HG02870 (cell line): ENCODE results near the gene PPP6R1.

Experiments
- ATAC-seq: cut with Tn5 transposase; IDR thresholded peaks from one replicate; pipeline ENCODE4 v1.9.1; 2021; ENCODE audit warnings: mild to moderate bottlenecking, moderate library complexity; ENCODE audit not compliant: unreplicated experiment

Gene PPP6R1

DNA sequence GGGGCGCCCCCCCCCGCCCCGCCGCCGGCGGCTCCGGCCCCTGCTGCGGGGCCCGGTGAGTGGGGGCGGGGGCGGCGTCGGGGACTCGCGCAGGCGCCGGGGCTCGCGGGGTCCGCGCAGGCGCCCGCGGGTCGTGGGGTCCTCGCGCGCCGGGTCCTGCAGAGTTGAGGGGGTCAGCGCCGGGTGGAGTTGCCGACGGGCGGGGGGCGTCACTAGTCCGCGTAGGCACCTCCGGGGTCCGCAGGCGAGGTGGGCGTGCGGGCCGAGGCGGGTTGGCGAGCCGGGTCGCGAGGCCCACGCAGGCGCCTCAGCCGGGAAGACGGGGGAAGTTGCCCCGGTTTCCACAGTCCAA lies 365 bp downstream of the PPP6R1 start:
- peak; percentile 2 for ATAC-seq

DNA sequence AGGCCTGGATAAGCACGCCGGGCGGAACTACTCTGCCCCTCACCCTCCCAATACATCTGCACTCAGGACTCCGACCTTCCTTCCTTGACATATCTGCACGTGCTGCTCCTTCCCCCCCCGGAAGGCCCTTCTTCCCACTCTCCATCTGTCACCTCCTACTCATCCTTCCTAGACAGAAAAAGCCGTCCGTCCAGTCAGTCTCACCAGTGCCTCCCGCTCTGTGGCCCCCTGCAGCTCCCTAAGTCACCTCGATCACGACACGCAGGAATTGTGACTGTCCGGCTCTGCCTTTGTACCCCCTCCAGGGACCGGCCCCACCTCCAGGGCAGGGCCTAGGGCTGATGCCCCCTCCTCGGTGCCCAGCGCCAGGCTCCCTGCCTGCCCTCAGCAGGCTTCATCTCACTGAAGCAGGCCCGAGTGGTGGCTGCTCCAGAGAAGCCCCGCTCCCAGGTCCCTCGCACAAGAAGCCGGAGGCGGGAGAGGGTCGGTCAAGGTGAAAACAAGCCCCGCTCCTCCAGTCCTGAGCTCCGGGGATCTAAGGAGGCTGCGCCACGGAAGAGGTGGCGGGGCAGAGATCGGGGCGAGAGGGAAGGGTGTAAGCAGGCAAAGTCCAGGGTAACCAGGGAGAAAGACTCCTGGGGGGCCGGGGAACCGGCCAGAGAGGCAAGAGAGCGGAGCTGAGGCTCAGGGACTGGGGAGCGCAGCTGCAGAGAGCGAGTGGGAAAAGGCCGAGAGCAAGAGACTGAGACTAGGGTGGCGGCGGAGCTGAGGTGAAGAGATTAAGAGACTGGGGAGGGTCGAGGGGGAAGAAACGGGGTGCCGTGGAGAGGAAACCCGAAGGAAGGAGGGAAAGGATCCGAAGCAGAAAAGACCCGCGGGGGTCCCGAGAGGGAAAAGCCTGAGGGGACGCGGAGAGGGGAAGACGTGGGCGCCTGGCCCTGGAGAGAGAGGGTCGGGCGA lies 1.1 kb downstream of the PPP6R1 start:
- no peak for ATAC-seq

DNA sequence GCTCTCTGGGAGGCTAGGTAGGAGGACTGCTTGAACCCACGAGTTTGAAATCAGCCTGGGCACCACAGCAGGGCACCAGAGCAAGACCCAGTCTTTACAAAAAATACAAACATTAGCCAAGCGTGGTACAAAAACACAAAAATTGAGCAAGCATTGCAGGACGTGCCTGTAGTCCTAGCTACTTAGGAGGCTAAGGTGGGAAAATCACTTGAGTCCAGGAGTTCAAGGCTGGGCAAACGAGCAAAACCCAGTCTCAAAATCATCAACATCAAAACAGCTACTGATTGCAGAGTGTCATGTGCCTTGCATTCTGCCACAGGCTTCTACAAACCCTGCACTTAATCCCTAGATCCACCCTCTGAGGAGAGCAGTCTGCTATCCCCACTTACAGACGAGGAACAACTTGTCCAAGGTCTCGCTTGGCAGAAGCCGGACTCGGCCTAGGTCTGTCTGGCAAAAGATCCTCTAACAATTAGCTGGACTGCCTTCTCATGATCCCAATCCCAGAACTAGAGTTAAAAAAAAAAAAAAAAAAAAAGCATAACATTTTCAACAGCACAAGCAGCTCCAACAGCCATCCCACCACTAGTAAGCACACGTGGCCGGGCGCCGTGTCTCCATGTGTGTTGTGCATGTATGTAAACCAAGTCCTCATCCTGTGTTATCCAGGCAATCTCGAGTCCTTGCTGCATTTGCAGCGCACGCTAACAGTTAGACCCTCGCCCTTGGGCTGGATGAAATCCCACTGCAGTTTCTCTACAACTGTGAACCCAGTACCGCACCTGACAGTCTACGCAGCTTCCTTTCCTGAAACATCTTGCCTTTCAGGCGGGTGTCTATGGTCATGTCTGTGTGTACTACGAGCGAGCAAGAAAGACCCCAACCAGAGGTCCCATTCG lies 2.0 kb downstream of the PPP6R1 start:
- no peak for ATAC-seq

DNA sequence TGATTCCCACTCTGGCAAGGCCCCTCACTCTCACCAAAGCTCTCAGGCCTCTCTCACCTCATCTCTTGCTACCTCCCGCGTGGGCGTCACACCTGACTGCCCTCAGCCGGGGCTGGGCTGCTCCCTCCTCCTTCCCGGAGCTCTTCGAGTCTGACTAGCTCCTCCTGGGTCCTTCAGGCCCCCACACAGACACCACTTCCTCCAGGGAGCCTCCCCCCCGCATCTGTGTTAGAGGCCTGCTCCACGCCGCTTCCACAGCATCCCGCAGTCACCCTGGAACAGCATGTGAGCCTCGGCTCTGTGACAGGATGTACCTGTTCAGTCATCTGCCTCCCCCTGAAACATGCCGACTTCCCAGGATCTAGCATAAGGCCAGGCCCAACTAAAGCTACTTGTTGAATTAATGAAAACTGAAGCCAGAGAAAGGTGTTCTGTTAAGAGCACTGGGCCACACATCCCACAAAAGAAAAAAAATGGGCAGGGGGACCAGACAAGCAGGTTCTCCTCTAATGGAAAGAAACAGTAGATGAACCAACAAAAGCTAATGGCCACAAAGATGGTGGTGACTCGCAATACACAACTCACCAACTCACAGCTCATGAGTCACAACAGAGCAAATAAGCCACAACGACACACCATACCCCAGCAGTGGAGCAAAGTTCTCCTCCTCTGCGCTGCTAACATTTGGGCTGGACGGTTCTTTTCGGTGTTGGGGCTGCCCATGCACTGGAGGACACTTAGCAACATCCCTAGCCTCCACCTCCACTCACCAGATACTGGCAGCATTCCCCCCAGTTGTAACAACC lies 3.0 kb downstream of the PPP6R1 start:
- no peak for ATAC-seq

GRCh38 chr19:55254625-55254977 lies 4.2 kb downstream of the PPP6R1 start:
- ATAC-seq = no peak

GRCh38 chr19:55253842-55254624 lies 4.8 kb downstream of the PPP6R1 start:
- peak; percentile 28 for ATAC-seq

DNA sequence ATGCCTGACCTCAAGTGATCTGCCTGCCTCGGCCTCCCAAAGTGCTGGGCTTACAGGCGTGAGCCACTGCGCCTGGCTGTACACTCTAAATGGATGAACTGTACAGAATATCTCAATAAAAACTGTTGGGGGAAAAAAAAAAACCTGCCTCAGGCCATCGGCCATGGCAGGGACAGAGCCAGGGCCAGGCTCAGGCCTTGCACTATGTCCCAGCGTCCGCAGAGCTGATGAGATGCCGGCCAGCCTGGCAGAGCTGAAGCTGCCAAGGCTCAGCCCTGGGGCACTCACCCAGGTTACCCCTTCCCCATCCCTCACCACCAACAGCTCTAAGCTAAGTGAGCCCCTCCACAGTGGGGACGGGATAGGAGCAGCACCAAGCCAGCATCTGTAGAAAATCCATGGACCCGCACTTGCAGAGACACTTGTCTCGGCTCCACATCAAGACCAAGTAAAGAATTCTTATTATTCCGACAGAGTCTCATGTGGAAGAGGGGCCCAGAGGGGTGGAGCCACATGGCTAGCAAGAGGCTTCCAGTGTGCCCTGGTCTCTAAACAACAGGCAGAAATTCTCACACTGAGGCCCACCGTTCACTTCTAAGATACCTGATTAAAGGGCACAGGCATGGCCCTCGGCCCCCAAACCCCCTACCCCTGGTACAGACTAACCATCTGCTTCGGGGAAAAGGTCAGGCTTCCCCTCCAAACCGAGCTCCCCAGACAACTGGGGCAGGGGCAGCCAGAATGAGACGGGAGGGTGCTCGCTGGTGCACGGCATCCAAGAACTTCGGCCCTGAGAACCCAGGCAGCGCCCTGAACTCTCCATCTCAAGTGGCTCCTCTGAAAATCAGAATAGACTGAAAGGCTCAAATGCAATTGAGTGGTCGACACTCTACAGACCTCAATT lies 5.8 kb downstream of the PPP6R1 start:
- no peak for ATAC-seq

- ATAC-seq = no peak
Measured at GRCh38 chr19:55251341-55252081, 7.3 kb downstream of the PPP6R1 start.

- ATAC-seq = no peak
Measured at GRCh38 chr19:55250262-55251036, 8.4 kb downstream of the PPP6R1 start.

GRCh38 chr19:55249841-55250240 lies 9.0 kb downstream of the PPP6R1 start:
- no peak for ATAC-seq

DNA sequence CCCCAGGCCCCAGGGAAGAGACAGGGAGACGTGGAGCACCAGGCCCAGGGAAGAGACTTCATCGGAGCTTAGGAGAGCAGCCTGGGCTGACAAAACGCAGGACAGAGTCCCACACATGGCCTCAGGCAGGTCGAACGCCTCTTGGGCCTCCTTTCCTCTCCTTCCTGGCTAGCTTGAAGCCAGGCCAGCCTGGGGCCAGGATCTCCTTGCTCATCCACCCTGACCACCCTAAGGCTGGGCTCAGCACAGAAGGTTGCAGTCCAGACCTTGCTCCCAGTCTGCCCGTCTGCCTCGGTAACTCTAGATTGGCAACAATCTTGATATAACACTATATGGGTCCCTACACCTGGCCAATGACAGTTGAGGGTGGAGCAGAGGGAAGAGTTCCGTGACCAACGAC lies 10.1 kb downstream of the PPP6R1 start:
- no peak for ATAC-seq

DNA sequence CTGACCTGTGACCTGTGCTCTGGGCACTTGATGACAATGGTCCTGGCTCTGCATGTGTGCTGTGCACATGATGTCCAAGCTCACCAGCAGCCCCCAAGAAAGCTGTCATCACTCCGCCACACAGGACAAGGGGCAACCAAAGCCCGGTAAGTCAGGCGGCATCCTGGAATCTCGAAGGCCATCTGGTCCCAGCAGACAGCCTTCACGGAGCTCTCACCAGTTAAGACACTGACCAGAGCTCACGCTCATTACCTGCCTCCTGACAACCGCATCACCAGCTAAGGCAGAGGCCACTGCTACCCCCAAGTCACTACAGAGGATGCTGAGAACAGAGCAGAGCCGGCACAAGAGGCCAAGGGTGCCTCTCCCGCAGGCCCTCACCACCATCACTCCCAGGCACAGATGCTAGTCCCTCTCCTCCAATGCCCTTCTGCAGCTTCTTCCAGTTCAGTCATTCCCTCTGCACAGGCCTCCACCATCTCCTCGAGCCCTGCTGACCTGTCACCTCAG lies 10.6 kb downstream of the PPP6R1 start:
- ATAC-seq = no peak

DNA sequence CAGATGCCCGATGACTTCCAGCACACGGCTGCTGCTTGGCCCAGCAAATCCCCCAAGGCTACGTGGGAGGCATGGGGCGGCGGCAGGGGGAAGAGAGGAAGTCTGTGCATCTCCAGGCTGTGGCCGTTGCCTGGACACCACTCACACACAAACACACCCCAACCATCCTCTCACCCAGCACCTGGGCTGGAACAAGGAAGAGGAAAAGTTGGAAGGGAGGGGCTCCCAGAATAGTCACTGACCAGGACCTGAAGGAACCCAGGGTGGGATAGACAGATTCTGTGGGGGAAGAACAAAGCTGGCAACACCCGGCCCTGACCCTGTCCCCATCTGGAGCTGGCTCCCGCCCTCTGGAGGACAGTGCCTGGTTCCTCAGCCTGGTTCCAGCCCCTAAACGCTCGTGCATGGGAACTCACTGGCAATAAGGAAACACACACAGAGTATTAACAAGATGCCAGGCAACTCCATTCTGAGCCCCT lies 11.2 kb downstream of the PPP6R1 start:
- no peak for ATAC-seq

DNA sequence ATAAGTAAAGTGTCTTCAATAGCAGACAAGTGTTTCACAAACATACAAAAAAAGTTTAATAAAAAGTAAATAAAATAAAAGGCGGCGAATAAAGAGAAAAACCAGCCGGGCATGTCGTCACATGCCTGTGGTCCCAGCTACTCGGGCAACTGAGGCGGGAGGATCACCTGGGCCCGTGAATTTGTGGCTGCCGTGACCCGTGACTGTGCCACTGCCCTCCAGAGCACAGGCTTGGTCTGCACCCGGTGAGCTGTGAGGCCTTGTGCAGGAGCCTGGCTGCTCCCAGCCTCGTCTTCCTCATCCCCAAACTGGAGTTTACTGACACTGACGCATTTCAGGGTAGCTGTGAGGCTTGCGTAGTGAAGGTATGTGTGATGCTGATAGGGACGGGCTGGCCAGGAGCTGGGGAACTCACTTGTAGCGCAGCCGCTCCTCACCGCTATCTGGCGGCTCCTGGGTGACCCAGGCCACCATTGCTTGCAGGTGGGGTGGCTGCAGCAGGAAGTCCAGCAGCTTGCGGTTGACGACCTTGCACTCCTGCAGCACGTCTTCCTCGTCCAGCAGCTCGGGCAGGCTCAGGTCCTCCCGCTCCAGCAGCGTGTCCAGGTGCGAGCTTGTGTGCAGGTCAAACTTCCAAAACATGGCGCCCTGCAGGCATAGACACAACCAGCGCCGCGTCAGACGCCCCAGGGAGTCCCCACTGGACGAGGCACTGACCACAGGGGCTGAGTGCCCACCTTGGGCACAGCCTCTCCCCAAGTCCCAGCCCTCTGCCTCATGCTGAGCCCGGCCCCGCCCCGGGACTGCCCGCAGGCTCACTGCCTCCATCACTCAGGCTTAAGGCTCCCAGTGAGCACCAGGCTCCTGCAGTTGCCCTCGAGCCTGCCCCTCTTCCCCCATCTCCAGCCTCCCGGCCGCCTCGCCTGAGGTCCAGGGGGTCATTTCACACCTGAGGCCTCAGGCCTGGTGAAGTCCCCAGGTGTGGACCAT lies 12.1 kb downstream of the PPP6R1 start:
- no peak for ATAC-seq

- no peak for ATAC-seq
Measured at GRCh38 chr19:55245236-55245904, 13.4 kb downstream of the PPP6R1 start.
